GM18511 (cell line): Measurements from ENCODE around the gene PIK3R1.
A peak's percentile ranks its signal among the peaks of the same experiment; 100 is the strongest.
"Not testable (repeated sequence)": the region's sequence is repeated elsewhere in the genome, so short reads cannot be mapped to it uniquely, and the experiment has no call there.

ENCODE experiments used
- ATAC-seq: cut with Tn5 transposase; IDR thresholded peaks from one replicate; pipeline ENCODE4 v1.9.1; 2021; ENCODE audit warnings: mild to moderate bottlenecking, moderate library complexity; ENCODE audit not compliant: unreplicated experiment

PIK3R1 gene

DNA sequence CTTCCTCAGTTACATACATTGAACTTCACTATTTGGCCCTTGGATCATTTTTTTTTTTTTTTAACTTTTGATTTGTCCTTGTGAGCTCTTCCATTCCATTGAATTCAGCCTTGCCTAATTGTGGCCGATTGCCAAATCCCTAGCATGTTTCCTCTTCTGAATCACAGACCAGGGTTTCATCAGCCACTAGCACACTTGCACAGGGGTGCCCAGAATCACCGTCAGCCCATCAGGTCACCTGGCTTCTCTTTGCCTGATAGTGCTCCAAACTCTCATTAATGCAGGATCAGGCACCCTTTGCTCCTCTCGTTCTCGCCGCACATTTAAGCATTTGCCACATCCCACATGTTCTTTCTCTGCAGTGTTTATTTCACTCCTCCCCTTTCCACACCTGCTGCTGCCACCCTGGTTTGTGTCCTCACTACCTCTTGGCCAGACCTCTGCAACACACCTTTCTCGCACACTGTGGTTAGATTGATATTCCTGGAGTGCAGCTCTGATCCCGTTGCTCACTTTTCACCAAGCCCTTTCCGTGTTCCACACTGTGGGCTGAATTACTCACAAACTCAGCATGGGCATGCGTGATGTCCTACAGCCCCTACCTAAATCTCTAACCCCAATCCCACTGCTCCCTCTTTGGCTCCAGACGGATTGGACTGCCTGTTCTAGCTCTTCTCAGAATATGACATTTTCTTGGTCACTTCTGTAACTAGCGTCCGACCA is 9.8 kb downstream of the PIK3R1 start:
- no peak for ATAC-seq

DNA sequence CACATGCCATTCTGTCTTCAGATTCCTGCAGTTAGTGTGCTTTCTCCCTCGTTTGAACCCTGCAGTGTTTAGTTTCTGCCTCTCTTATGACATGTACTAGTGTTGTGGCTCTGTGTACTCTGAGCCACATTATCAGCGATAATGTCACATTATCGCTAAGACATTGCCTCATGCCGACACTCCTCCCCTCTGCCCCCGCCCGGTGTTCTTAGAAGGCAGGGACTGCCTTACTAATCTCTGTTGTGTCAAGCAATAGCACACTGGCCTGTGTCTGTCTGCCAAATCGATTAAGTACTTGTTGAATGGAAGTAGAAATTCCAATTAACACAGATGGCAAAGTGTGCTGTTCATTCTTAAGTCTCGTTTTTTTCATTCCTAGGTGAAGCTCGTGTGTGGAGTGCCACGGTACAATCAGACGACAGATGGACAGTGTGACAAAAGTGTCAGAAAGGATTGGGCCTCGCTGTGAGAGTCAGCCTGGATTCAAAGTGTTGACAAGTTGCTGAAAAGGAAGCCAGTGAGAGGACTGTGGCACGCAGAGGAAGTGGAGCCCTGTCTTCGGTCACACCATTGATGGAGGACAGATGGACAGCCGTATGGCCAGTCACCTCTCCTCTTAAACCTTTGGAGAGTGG is 10.5 kb downstream of the PIK3R1 start:
- no peak for ATAC-seq

DNA sequence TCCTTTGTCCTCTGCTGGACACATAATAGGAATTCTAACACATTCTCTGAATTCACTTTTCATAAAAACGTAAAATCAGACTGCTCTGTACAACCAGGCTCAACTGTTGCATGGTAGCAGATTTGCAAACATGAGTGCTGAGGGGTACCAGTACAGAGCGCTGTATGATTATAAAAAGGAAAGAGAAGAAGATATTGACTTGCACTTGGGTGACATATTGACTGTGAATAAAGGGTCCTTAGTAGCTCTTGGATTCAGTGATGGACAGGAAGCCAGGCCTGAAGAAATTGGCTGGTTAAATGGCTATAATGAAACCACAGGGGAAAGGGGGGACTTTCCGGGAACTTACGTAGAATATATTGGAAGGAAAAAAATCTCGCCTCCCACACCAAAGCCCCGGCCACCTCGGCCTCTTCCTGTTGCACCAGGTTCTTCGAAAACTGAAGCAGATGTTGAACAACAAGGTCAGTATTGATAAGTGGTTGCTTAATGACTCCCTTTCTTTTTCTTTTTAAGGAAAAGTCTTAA is 11.1 kb downstream of the PIK3R1 start:
- no peak for ATAC-seq

DNA sequence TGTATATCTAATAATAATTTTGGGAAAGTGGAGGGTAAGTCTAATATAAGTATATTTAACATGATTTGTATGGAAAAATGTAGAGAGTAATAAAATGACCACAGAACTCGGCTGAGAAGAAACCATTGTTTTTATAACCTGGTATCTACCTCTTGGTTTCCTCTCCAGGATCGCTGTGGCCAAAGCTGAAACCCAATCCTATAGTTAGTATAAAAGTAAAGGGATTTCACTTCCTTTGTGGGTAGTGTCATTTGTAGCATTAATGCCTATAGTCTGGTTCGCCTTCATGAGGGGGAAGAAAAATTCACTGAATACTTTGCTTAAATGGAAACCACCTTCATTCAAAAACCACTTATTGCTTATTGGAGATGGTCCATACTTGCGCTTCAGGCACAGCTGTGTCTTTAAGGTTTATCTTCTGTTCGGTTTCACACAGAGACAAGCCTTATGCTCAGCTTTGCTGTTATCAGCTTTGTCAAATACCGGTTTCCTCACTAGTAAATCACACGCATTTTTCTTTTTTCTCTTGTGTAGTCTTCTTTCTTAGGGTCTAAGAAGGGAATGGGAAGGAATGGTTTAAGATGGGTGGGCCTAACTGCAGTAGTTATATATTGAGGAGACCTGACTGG is 12.1 kb downstream of the PIK3R1 start:
- ATAC-seq = no peak

DNA sequence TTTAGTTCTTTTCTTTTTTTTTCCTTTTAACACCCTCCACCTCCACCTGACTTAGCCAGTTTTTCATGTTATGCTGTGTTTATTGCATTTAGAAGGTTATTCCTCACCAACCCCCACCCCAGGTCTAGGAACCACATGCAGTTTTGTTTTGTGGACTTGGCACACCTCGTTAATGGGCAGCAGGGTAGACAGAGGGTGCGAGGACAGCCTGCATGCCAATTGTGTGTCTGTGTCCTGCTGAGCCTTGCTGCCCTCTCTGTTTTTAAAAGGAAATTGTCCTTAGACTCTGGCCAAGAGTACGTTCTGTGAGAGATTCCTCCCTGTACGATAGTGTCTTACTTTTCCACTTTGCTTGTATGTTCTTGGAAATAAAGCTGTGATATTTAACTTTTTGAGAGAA is 13.9 kb downstream of the PIK3R1 start:
- no peak for ATAC-seq

DNA sequence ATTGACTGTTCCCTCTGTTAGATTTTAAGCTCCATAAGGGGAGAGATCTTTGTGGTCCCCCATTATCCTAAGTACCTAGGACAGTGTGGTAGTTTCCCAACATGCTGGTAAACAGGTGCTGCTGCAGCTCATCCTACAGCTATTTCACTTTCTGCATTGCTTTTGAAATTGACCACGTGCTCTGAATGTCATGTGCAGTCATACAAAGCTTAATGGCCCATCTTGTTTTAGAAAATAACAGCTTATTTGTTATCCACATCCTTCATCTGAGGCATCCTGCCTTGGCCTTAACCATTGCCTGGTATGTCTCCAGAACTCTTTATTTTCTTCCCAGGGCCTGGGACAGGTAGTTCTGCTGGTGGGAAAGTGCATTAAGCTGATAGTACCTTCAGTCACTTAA is 14.7 kb downstream of the PIK3R1 start:
- ATAC-seq = no peak

DNA sequence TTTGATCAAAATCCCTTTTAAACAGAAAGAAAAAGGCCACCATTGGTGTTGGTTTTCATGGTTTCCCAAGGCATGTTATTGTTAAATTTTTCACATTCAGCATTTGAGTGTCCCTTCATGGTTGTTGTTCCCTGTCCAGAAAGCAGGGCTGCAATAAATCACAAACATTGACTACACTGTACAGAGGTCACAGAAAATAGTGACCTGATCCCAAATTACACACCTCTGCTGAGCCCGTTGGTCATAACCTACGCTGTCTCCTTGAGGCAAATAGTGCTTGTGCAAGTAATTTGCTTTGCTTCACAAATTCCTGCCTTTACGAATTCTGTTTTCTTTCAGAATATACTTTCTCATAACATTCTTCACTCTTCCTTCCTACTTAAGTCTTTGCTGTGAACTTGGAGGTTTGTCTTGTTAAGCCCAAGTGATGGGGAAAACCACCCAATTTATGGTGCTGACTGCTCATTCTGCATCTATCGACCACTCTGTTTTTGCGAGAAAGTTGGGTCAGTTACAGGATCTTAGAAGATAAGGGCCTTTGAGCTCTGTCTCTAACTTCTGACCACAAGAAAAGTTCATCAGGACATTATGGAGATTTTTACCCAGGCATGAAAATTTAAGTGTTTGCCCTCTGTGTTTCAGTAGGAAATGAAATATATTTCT is 16.0 kb downstream of the PIK3R1 start:
- no peak for ATAC-seq

DNA sequence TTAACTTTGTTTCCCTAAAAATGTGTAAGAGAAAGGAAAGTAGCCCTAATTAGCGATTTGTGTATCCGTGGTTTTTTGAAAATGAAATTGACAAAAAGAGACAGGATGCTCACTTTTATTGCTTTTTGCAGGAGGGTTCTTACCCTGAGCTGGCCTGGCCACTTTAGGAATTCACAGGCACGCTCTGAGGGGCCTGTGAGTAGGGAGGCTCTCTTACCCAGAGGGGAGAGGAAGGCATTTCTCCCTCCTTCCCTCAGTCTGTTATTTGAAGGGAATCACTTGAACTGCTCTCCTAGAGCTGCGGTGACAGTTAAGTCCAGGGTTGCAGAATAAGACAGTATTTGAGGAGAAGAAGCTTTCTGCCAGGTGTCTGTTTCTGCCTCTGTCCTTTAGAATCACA is 16.7 kb downstream of the PIK3R1 start:
- no peak for ATAC-seq

DNA sequence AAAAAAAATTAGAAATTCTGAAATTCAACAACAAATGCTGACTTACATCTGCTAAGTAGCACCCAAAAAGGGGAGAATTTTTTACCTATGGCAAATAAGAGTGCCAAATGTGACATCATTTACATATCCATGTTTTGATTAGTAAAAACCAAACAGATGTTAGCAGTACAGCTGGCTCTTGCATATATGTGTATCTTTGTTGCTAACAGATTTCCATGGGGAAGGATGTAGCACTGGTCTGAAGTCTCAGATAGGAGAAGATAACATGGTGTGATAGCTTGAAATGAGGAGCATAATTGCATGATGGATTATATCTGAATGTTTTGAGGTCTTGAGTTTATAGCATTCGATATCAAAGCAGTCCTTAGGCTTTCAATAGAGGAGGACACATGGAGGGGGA is 17.5 kb downstream of the PIK3R1 start:
- ATAC-seq = no peak

DNA sequence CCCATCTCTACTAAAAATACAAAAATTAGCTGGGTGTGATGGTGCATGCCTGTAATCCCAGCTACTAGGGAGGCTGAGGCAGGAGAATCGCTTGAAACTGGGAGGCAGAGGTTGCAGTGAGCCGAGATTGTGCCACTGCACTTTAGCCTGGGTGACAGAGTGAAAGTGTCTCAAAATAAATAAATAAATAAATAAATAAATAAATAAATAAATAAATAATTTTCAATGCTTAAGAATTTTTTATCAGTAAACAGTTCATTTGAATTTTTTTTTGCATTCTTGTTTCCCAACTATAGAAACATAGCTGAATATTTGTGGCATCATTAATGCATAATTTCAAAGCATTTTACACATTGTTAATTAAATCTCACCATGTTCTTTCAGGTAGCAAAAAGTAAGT is 19.7 kb downstream of the PIK3R1 start:
- not testable (repeated sequence) for ATAC-seq

DNA sequence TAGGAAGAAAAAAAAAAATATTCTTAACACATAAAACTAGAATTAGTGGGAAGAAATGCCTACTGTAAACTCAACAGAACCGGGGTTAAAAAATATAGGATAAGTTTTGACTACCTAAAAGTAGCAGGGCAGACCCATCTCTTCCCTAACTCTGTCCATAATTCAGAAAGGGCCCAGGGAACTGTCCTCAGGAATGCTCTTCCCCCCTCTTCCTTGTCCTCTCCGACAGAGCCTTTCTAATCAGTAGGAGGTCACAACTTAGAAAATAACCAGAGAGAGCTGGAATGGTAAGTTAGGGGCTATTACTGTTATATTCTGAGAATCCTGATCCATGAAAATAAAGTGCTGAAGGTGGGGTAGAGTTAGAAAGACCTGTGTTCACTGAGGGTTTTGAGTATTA is 22.2 kb downstream of the PIK3R1 start:
- ATAC-seq = no peak

DNA sequence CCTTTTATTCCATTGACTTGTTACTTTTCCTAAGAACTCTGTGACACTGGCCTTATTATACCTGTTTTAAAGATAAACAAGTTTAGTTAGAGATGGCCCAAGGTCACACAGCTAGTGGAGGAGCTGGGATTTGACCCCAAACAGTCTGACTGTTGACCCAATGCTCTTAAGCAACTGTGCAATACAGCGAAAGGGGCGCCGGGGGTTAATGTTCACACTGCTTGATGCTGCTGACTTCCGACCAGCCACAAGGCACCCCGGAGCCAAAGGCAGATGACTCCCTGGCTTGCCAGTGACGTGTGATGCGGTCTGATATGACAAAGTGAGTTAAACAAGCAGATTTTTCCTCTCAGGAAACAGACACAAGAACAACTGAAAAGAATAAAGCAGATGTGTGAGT is 23.9 kb downstream of the PIK3R1 start:
- ATAC-seq = peak; percentile 72

DNA sequence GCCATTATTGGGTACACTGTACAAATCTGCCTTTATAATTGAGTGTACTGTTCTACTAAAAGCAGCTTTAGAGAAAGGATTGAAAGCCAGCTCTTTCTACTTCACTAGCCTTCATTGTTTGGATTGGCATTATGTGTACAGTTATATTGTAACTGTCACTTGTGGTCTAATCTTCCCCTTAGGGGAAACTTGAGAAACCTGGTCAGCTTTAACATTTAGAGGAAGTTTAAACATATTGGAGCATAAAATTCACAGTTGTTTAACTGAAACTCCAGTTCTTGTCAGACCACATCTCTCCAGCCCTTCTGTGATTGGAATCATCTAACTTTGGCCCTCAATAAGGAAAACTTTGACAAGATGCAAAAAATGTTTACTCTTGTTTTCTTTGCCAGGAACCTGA is 24.6 kb downstream of the PIK3R1 start:
- peak; percentile 79 for ATAC-seq

DNA sequence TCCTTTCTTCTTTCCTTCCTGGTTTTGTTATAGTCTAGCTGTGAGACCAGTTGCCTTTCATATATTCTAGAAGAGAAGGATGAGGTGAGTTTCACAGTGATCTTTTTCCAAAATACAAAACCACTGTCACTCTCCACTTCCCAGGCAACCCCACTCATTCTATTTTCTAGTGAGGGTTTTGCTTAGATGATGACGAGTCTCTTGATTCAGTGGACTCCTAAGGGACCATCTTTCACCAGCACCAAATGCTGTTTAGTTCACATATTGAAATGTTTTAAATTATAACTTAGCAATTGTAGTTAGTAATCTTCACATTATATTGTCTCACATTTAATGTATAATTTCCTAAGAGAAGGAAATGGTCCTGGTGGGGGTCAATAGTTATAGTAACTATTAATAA is 25.2 kb downstream of the PIK3R1 start:
- no peak for ATAC-seq

DNA sequence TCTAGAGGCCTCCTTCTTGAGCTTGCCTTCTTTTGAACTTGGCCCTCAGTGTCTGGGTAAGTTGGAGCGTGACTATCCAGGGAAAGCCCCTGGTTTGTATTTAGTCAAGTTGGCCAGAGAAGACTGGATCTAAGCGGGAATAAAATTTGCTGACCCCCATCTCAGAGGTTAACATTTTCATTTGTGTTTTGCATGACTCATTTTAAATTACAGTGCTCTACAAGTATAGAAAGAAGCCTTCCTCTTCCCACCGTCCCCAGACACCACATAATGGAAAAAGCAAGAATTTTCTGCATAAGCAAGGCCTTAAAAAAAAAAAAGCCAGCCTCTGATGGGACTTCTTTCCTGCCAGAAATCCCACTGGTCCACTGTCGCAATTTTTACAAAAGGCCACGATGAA is 27.2 kb downstream of the PIK3R1 start:
- ATAC-seq = no peak

DNA sequence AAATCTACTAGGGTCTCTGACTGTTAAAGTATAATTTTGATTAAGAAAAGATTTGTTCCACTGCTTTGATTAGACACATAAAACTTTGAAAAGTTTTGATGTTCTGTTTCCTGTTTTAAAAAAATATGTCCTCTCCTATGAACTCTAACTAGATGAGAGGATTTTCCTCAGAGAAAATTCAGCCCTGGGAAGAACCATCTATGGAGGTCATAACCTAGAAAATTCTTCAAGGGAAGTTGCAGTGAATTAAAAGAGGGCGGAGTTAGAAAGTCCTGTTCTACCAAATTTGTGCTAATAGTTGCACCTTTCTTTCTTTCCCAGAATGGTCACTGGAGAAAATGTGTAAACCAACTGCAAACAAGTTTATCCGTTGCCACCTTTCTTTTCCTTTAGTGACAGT is 27.7 kb downstream of the PIK3R1 start:
- no peak for ATAC-seq

DNA sequence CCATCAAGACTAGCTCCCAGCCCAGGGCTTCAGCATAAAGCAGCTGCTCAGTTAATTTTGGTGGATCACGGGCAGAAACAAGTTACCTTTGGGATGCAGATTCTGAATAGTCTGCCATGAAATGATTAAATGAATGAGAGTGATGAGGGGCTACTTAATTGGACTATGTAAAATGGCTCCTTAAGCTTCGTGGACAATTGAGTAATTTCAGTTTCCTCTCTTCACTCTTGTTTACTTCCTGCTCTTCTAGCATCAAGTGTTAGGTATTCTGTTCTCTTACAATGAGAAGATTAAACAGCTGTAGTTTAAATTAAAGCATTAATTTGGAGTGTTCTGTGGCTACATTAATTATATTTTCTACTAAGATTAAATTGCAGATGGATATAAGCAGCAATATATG is 28.1 kb downstream of the PIK3R1 start:
- ATAC-seq = no peak

DNA sequence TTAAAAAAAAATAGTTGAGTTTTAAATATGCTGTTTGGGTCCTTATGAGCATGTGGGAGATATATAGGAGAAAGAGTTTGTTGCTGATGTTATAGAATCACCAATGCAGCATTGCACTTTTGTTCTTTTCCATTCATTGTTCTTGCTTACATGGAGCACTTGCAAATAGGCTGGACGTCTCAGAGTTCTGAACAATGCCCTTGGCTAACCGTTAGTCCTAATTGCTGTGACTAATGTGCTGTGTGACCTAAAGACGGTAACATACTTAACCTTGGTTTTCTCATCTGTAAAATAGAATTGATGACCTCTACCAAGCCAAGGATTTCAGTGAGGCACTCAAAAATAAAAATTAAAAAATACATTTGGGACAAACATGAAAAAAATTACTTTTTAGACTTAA is 29.8 kb downstream of the PIK3R1 start:
- ATAC-seq = no peak

DNA sequence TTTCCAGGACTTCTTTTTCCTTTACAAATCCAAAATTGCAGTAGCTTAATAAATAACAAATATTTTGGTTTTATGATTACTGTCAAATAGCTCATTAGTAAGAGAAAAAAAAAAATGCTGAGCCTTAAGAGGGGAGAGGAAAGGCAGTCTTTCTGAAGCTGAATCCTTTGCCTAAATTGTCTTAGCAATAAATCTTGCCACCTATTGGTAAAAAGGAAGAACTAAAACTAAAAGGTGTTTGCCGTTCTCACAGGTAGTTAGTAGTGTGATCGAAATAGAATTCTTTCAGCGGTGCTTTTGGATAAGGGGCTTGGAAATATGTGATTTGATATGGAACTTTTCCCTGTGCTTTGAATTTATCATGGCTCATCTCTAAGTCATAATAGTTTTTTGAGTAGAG is 31.2 kb downstream of the PIK3R1 start:
- ATAC-seq = no peak

DNA sequence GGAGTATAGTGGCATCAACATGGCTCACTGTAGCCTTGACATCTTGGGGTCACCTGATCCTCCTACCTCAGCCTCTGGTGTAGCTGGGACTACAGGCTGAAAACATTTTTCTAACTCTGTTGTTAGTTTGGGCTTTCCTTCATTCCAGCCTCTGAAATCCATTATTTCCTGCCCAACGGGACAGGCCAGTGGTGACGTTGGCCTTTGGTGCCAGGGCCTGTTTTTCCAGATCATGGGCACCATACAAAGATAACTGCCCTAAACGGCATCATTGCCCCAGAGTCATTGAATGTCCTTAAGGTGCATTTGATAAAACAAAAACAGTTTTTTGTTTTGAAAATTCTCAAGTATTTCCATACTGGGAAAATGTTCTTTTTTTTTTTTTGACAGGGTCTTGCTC is 32.1 kb downstream of the PIK3R1 start:
- no peak for ATAC-seq

DNA sequence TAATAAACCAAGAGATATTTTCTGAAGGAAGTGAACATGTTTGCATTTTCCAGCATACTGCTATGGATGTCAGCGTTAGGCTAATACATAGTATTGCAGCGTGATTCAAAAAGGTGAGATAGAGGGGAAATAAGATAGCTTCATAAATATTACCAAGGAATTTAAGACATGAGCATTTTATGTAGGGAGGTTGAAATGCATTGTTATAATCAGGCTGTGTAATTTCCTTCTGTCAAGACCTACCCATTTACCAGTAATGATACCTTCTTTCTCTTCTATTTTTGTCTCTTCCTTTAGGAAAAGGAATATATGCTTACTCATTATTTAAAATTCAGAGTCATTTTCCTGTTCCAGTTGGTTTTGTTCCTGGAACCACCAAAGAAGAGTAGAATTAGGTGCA is 33.3 kb downstream of the PIK3R1 start:
- no peak for ATAC-seq

DNA sequence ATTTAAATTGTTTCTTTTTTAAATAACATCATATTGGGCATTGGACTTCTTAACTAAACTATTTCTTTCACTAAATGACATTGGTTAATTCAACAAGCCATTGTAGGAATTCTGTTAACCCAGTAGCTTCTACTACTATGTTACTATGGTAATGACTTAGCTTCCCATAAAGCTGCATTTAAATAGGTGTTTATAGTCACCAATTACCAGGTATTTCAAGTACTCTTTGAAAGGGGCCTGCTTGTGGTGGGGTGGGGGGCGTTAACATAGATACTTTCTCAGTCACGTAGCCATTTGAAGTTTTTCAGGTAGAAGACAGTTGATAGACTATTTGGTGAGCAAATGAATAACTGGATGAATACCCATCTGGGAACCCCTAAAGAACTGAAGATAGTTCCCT is 34.0 kb downstream of the PIK3R1 start:
- no peak for ATAC-seq
